PC-3 (cell line): ENCODE measurements around the gene UBE2H. TPM values are rescaled to one million over a fixed set of nuclear protein-coding genes. Genes with fewer than 3 reads are reported as not detected.

ENCODE experiments used
- ATAC-seq: fragments of 200-7000 bp; cut with Tn5 transposase; 2 replicates; pipeline ENCODE4 v1.9.1; 2020; ENCODE audit warnings: mild to moderate bottlenecking, moderate library complexity
- BruUV-seq: library from RNA; stranded (reverse); fragments of 400-500 nt; replicated peaks from 2 replicates; lab custom pipeline; 2021; lab: Mats Ljungman, UMichigan
- CTCF ChIA-PET: fragments of 300-600 bp; sonication (Branson Sonifier 250); formaldehyde crosslinking; loops from one replicate; lab custom pipeline; 2022; ENCODE audit warnings: antibody characterized with exemption; lab: Charles Lee
- POLR2A ChIA-PET: fragments of 300-600 bp; sonication (Branson Sonifier 250); formaldehyde crosslinking; loops from one replicate; lab custom pipeline; 2022; ENCODE audit warnings: antibody characterized with exemption; ENCODE audit not compliant: unreplicated experiment; lab: Charles Lee
- DNase-seq: peaks from one replicate; pipeline ENCODE4 v3.0.0-alpha.2; 2015
- H2AFZ ChIP-seq: fragments of 300-600 bp; sonication (generic); 2 replicates; pipeline ENCODE4 v1.6.0; 2016; ENCODE audit warnings: antibody characterized with exemption, low read length
- H3F3A ChIP-seq: fragments of 300-600 bp; sonication (generic); one replicate; pipeline ENCODE4 v1.6.0; 2017; ENCODE audit warnings: antibody characterized with exemption, low read length, control low read depth, mild to moderate bottlenecking; ENCODE audit not compliant: unreplicated experiment
- H3K27ac ChIP-seq: fragments of 300-600 bp; sonication (generic); 2 replicates; pipeline ENCODE4 v1.5.1; 2016; ENCODE audit warnings: mild to moderate bottlenecking, low read length
- H3K27me3 ChIP-seq: fragments of 300-600 bp; sonication (generic); 2 replicates; pipeline ENCODE4 v1.6.1; 2016; ENCODE audit warnings: low read length, mixed read lengths
- H3K36me3 ChIP-seq: fragments of 300-600 bp; sonication (generic); 2 replicates; pipeline ENCODE4 v1.6.1; 2016; ENCODE audit warnings: low read depth, mixed run types, low read length, mixed read lengths
- H3K4me1 ChIP-seq: fragments of 300-600 bp; sonication (generic); 2 replicates; pipeline ENCODE4 v1.5.1; 2016; ENCODE audit warnings: low read length; ENCODE audit not compliant: insufficient read depth
- H3K4me2 ChIP-seq: fragments of 300-600 bp; sonication (generic); 2 replicates; pipeline ENCODE4 v1.6.0; 2016; ENCODE audit warnings: low read length
- H3K4me3 ChIP-seq: fragments of 300-600 bp; sonication (generic); 2 replicates; pipeline ENCODE4 v1.5.1; 2016; ENCODE audit warnings: mild to moderate bottlenecking, low read length, mixed read lengths
- H3K79me2 ChIP-seq: fragments of 300-600 bp; sonication (generic); 2 replicates; pipeline ENCODE4 v1.6.1; 2017; ENCODE audit warnings: low read length, mixed read lengths
- H3K9ac ChIP-seq: fragments of 300-600 bp; sonication (generic); 2 replicates; pipeline ENCODE4 v1.6.0; 2016; ENCODE audit warnings: mild to moderate bottlenecking, low read length
- H3K9me2 ChIP-seq: fragments of 300-600 bp; sonication (generic); replicated peaks from 2 replicates; pipeline ENCODE4 v1.6.1; 2016; ENCODE audit warnings: mixed run types, low read length, mixed read lengths
- H3K9me3 ChIP-seq: fragments of 300-600 bp; sonication (generic); 2 replicates; pipeline ENCODE4 v1.6.1; 2016; ENCODE audit warnings: low read length, mixed read lengths
- H4K20me1 ChIP-seq: fragments of 300-600 bp; sonication (generic); 2 replicates; pipeline ENCODE4 v1.6.1; 2016; ENCODE audit warnings: low read length, mixed read lengths
- EZH2 ChIP-seq: fragments of 300-600 bp; sonication (generic); IDR thresholded peaks from one replicate; pipeline ENCODE4 v1.6.1; 2017; ENCODE audit warnings: antibody characterized with exemption, mild to moderate bottlenecking, low read length; ENCODE audit not compliant: unreplicated experiment
- EZH2phosphoT487 ChIP-seq: fragments of 300-600 bp; sonication (generic); IDR thresholded peaks from 2 replicates; pipeline ENCODE4 v1.6.1; 2018; ENCODE audit warnings: mild to moderate bottlenecking, antibody characterized with exemption, low read length, borderline replicate concordance
- intact Hi-C: fragments of 100-400 bp; cut with micrococcal nuclease; formaldehyde crosslinking; loops from 2 replicates; pipeline ENCODE4 v1.9.0; 2023
- total RNA-seq: library from RNA; depleted of rRNA; stranded (reverse); fragments of >200 nt; gene quantifications from 2 replicates; pipeline ENCODE4 v1.2.3, GENCODE V29; 2014
- TF ChIP-seq, protein P1 (sequence below): fragments of 300-600 bp; sonication (generic); conservative IDR thresholded peaks from 2 replicates; pipeline ENCODE4 v1.5.1; 2017; ENCODE audit warnings: antibody characterized with exemption, low read depth, mild to moderate bottlenecking, low read length

Gene UBE2H
- total RNA-seq, 1 experiment from 2014 or later: 62.5 TPM

DNA sequence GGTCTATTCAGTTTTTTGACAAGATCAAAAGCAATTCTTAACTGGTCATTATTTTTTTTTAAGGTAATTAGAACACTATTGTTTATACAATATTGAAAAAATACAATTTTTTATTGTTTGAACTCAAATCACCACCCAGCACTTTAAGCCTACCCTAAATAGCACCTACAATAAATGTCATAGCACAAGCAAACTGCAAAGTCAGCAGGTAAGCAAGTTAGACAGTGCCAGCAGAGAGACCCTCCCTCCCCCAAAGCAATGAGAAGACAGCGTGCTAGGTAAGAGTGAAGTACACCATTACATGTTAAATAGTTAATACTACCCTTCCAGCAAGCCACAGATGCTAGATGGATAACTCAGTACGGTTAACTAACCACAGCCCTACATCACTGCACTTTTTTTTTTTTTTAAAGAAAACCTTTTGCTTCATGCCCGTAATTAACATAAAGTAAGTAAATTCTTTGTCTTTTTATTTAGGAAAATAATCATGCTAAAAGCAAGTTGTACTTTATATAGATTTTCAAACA, 120.0 kb downstream of the UBE2H start:
- Histone ChIP-seq H3K9me2 (no peaks in the 10 kb centered on the region), H3F3A (no peaks in the 10 kb centered on the region), H3K9ac (no peak overlapping the region), H3K36me3 (no peaks in the 10 kb centered on the region), H4K20me1 (no peaks in the 10 kb centered on the region), H3K4me2 (no peak overlapping the region), H3K9me3 (no peaks in the 10 kb centered on the region), H3K4me3 (no peak overlapping the region), H2AFZ (no peak overlapping the region), H3K79me2 (no peaks in the 10 kb centered on the region), H3K27ac (no peak overlapping the region), H3K27me3 (no peaks in the 10 kb centered on the region), H3K4me1 (peaks cover 29% of the 10 kb centered on the region)
- CTCF ChIA-PET: no interaction called here
- POLR2A ChIA-PET: no interaction called here
- TF ChIP-seq EZH2phosphoT487 (no peak), EZH2 (no peak)
- TF ChIP-seq, protein P1, sequence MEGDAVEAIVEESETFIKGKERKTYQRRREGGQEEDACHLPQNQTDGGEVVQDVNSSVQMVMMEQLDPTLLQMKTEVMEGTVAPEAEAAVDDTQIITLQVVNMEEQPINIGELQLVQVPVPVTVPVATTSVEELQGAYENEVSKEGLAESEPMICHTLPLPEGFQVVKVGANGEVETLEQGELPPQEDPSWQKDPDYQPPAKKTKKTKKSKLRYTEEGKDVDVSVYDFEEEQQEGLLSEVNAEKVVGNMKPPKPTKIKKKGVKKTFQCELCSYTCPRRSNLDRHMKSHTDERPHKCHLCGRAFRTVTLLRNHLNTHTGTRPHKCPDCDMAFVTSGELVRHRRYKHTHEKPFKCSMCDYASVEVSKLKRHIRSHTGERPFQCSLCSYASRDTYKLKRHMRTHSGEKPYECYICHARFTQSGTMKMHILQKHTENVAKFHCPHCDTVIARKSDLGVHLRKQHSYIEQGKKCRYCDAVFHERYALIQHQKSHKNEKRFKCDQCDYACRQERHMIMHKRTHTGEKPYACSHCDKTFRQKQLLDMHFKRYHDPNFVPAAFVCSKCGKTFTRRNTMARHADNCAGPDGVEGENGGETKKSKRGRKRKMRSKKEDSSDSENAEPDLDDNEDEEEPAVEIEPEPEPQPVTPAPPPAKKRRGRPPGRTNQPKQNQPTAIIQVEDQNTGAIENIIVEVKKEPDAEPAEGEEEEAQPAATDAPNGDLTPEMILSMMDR: no peak
- BruUV-seq: no TSS peak
- intact Hi-C loops: no loop called here
- DNase-seq: no peak
- ATAC-seq: no peak

- Histone ChIP-seq H3K4me3 (no peak overlapping the region), H3K9me2 (no peaks in the 10 kb centered on the region), H3K9ac (no peak overlapping the region), H3K79me2 (no peaks in the 10 kb centered on the region), H3K36me3 (no peaks in the 10 kb centered on the region), H3K4me2 (no peak overlapping the region), H2AFZ (no peak overlapping the region), H3K4me1 (peaks cover 29% of the 10 kb centered on the region), H3F3A (no peaks in the 10 kb centered on the region), H4K20me1 (no peaks in the 10 kb centered on the region), H3K27ac (no peak overlapping the region), H3K27me3 (no peaks in the 10 kb centered on the region), H3K9me3 (no peaks in the 10 kb centered on the region)
- no TSS peak for BruUV-seq
- POLR2A ChIA-PET: no interaction called here
- CTCF ChIA-PET: no interaction called here
- no peak for DNase-seq
- intact Hi-C loops: no loop called here
- ATAC-seq: no peak
- TF ChIP-seq, protein P1: no peak
- TF ChIP-seq EZH2: no peak
- no peak for TF ChIP-seq EZH2phosphoT487
These were observed 120.5 kb downstream of the UBE2H start for GRCh38 chr7:129832282-129832681.

DNA sequence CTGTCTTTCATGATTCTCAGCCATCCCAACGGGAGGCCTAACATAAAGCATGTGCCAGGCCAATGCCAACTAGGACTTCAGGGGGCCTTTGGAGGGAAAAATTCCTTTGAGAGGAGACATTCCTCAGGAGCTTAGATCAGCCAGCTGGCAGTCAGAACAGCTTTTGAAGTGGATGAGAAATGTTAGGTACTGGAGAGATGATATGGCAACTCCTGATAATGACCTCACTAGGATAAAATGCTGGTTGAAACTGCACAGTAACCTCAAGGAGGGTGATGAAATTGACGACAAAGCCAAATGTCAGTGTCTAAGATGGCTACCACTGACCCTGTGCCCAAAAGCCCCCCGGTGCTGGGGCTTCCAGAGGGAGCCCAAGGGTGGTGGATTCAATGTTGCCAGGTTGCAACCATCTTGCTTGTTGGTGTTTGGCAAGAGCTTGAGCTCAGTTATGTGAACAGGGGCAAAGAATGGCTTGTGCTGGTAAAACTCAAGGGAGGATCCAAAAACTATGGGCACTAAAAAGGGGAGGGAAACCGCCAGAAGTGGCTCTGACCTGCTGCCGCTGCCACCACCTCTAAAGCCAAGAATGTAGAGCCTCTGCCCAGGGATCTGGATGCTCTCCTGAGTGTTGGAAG, 121.2 kb downstream of the UBE2H start:
- Histone ChIP-seq H3K4me3 (no peak overlapping the region), H3K4me2 (peak overlapping the region; percentile 84; the same call in 1 of the 2 replicates), H3K36me3 (no peaks in the 10 kb centered on the region), H4K20me1 (no peaks in the 10 kb centered on the region), H3K4me1 (peaks cover 29% of the 10 kb centered on the region), H2AFZ (no peak overlapping the region), H3K9me3 (no peaks in the 10 kb centered on the region), H3K9me2 (no peaks in the 10 kb centered on the region), H3K79me2 (no peaks in the 10 kb centered on the region), H3K9ac (no peak overlapping the region), H3K27ac (peak overlapping the region; percentile 76), H3K27me3 (no peaks in the 10 kb centered on the region), H3F3A (no peaks in the 10 kb centered on the region)
- no TSS peak for BruUV-seq
- POLR2A ChIA-PET: no interaction called here
- CTCF ChIA-PET: interaction anchor here (0.6 kb wide), 1 partner anchor 177 kb away, joined by 3 read pairs; no protein-coding TSS in a partner anchor
- ATAC-seq (peak; percentile 16; the same call in 1 of the 2 replicates), DNase-seq (peak; percentile 76)
- TF ChIP-seq, protein P1: no peak
- no peak for TF ChIP-seq EZH2phosphoT487
- TF ChIP-seq EZH2: no peak
- intact Hi-C loops: loop anchor here (2.0 kb wide), 1 partner anchor 13 kb away; no protein-coding TSS in a partner anchor
